Neural progenitor cell (in vitro differentiated cells): ENCODE data around the gene COL11A2.

Source experiments
- EZH2 ChIP-seq: fragments of 200-600 bp; sonication (generic); IDR thresholded peaks from 2 replicates; pipeline ENCODE4 v1.6.1; 2017; ENCODE audit warnings: antibody characterized with exemption, mild to moderate bottlenecking, moderate library complexity
- TF ChIP-seq, protein P1 (sequence below): fragments of 200-600 bp; sonication (generic); IDR thresholded peaks from 2 replicates; pipeline ENCODE4 v1.5.1; 2017; ENCODE audit warnings: antibody characterized with exemption, mild to moderate bottlenecking

- no peak for TF ChIP-seq EZH2
- TF ChIP-seq, protein P1, sequence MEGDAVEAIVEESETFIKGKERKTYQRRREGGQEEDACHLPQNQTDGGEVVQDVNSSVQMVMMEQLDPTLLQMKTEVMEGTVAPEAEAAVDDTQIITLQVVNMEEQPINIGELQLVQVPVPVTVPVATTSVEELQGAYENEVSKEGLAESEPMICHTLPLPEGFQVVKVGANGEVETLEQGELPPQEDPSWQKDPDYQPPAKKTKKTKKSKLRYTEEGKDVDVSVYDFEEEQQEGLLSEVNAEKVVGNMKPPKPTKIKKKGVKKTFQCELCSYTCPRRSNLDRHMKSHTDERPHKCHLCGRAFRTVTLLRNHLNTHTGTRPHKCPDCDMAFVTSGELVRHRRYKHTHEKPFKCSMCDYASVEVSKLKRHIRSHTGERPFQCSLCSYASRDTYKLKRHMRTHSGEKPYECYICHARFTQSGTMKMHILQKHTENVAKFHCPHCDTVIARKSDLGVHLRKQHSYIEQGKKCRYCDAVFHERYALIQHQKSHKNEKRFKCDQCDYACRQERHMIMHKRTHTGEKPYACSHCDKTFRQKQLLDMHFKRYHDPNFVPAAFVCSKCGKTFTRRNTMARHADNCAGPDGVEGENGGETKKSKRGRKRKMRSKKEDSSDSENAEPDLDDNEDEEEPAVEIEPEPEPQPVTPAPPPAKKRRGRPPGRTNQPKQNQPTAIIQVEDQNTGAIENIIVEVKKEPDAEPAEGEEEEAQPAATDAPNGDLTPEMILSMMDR, result no peak
Measured at GRCh38 chr6:33144373-33144772, 47.9 kb downstream of the COL11A2 start.
